ENCODE measurements around the gene ALK. TPM values are rescaled to one million over a fixed set of nuclear protein-coding genes. Genes with fewer than 3 reads are reported as not detected.

The ALK gene
- polyA plus RNA-seq, 1 of the 3 experiments (the other 2 are of a cell fraction), result 0.30 TPM

DNA sequence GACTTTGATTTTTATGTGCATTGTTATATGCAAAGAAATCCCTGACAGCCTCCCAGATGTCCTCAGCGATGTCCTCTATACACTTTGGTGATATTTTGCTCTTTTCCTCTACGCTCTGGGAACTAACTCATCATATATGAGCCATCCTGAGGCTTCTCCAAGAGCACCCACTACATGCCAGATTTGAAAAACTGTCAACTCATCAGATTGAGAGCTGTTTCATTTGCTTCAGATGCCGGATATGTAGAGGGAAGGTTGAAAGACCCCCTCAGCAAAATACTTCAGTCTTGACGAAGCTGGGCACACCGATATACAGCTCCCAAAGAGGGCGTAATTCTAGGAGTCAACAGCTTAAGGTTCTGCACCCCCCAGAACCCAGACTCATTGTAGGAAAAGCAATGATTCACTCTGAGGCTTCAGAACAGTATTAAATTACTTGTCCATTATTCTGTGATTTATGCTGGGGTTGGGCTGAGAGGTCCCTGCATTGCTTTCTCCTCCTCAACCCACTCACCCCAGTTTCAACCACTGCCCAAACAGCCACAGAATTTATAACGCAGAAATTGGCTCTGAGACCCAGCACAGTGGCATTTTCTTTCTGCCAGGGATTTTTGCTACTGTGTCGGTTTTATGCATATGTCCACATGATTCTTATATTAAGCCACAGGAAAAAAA lies 341.8 kb downstream of the ALK start:
- WGBS (ENCODE audit: low lambda C conversion rate), result 30% methylated on average over 8 of the region's 8 CpGs
- ChIA-PET POLR2A (interaction anchor here (0.7 to 5.6 kb wide), 7 partner anchors 18 to 341 kb away, joined by 3 to 49 read pairs (median 15); partner anchors contain the start of gene ALK), CTCF (interaction anchor here (0.8 to 3.5 kb wide), 13 partner anchors 9 to 447 kb away, joined by 3 to 23 read pairs (median 5); no protein-coding TSS in a partner anchor)
- Histone ChIP-seq H3K27ac (ENCODE audit: low read depth in 2 of 2, low read length in 1 of 2) (peak overlapping the region in 1 of 2 experiments; percentile 100; a peak in 2 of 4 replicates), H3K36me3 (replicated peaks in 1 of 2; ENCODE audit: control insufficient read depth in 1 of 2, insufficient read depth in 2 of 2, low read length in 1 of 2) (no peaks in the 10 kb centered on the region), H3K79me2 (ENCODE audit: insufficient read depth) (no peaks in the 10 kb centered on the region), H3K4me1 (ENCODE audit: control insufficient read depth in 1 of 2, insufficient read depth in 2 of 2, low read depth in 1 of 2, low read length in 1 of 2) (peaks cover 9 to 98% of the 10 kb centered on the region in 2 experiments; a peak in 2 of 4 replicates), H2AFZ (ENCODE audit: low read depth) (no peak overlapping the region), H3K9ac (no peak overlapping the region), H4K20me1 (ENCODE audit: insufficient read depth) (no peaks in the 10 kb centered on the region), H3K9me3 (no peaks in the 10 kb centered on the region), H3K4me3 (ENCODE audit: low read depth in 2 of 2, low read length in 1 of 2) (no peak overlapping the region; a peak in 1 of 4 replicates), H3K4me2 (no peak overlapping the region), H3K27me3 (ENCODE audit: insufficient read depth) (peaks cover 28% of the 10 kb centered on the region; the same call in 1 of the 2 replicates), H3K9me2 (no peaks in the 10 kb centered on the region), H3F3A (replicated peaks; ENCODE audit: insufficient read depth) (no peaks in the 10 kb centered on the region)
- peak; percentile 54 for DNase-seq
- TF ChIP-seq, protein P1, sequence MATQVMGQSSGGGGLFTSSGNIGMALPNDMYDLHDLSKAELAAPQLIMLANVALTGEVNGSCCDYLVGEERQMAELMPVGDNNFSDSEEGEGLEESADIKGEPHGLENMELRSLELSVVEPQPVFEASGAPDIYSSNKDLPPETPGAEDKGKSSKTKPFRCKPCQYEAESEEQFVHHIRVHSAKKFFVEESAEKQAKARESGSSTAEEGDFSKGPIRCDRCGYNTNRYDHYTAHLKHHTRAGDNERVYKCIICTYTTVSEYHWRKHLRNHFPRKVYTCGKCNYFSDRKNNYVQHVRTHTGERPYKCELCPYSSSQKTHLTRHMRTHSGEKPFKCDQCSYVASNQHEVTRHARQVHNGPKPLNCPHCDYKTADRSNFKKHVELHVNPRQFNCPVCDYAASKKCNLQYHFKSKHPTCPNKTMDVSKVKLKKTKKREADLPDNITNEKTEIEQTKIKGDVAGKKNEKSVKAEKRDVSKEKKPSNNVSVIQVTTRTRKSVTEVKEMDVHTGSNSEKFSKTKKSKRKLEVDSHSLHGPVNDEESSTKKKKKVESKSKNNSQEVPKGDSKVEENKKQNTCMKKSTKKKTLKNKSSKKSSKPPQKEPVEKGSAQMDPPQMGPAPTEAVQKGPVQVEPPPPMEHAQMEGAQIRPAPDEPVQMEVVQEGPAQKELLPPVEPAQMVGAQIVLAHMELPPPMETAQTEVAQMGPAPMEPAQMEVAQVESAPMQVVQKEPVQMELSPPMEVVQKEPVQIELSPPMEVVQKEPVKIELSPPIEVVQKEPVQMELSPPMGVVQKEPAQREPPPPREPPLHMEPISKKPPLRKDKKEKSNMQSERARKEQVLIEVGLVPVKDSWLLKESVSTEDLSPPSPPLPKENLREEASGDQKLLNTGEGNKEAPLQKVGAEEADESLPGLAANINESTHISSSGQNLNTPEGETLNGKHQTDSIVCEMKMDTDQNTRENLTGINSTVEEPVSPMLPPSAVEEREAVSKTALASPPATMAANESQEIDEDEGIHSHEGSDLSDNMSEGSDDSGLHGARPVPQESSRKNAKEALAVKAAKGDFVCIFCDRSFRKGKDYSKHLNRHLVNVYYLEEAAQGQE (IDR thresholded peaks at IDR 0.05; ENCODE audit: low read depth, low read length), result no peak
- TF ChIP-seq NFIC (IDR thresholded peaks at IDR 0.05; ENCODE audit: borderline replicate concordance) (no peak), SMC3 (IDR thresholded peaks at IDR 0.05; ENCODE audit: low read depth, low read length) (peak; percentile 27; the same call in 1 of the 2 replicates), NRF1 (IDR thresholded peaks at IDR 0.05; ENCODE audit: low read depth, low read length) (no peak), FOSL2 (IDR thresholded peaks at IDR 0.05; ENCODE audit: borderline replicate concordance, low read depth) (no peak), TEAD4 (IDR thresholded peaks at IDR 0.05; ENCODE audit: borderline replicate concordance, insufficient read depth) (no peak), RFX5 (IDR thresholded peaks at IDR 0.05; ENCODE audit: low read length) (0 out of 2 replicates have a peak, but pooled peaks have one; percentile 67), POLR2AphosphoS5 (IDR thresholded peaks at IDR 0.05; ENCODE audit: low read depth, low read length) (no peak)
- TF ChIP-seq, protein P2, sequence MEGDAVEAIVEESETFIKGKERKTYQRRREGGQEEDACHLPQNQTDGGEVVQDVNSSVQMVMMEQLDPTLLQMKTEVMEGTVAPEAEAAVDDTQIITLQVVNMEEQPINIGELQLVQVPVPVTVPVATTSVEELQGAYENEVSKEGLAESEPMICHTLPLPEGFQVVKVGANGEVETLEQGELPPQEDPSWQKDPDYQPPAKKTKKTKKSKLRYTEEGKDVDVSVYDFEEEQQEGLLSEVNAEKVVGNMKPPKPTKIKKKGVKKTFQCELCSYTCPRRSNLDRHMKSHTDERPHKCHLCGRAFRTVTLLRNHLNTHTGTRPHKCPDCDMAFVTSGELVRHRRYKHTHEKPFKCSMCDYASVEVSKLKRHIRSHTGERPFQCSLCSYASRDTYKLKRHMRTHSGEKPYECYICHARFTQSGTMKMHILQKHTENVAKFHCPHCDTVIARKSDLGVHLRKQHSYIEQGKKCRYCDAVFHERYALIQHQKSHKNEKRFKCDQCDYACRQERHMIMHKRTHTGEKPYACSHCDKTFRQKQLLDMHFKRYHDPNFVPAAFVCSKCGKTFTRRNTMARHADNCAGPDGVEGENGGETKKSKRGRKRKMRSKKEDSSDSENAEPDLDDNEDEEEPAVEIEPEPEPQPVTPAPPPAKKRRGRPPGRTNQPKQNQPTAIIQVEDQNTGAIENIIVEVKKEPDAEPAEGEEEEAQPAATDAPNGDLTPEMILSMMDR (IDR thresholded peaks at IDR 0.05), result no peak
- TF ChIP-seq, protein P3, sequence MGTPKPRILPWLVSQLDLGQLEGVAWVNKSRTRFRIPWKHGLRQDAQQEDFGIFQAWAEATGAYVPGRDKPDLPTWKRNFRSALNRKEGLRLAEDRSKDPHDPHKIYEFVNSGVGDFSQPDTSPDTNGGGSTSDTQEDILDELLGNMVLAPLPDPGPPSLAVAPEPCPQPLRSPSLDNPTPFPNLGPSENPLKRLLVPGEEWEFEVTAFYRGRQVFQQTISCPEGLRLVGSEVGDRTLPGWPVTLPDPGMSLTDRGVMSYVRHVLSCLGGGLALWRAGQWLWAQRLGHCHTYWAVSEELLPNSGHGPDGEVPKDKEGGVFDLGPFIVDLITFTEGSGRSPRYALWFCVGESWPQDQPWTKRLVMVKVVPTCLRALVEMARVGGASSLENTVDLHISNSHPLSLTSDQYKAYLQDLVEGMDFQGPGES (IDR thresholded peaks at IDR 0.05; ENCODE audit: low read depth, low read length), result no peak
